Measurements from ENCODE around the gene LRRC51.

DNA sequence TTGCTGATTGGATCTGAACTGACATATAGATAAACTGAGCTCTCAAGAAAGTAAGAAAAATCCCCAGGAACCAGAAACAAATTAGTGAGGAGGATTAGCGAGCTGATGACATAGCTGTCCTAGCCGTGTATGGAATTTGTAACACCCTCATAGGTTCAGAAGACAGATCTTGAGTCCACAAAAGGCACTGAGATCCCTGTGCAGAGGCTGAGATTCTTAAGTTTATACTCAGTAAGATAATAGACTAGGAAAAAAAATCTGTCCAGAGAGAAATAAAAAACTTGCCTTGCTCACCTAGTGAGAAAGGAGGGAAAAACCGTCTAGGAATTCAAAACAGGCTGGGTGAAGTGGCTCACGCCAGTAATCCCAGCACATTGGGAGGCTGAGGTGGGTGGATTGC is 4.9 kb upstream of the LRRC51 start:
- TF ChIP-seq POLR2AphosphoS5 (IDR thresholded peaks at IDR 0.05) (no peak), POLR2A (IDR thresholded peaks at IDR 0.05; ENCODE audit: low read depth) (no peak), EP300 (IDR thresholded peaks at IDR 0.05) (no peak)
- TF ChIP-seq, protein P1, sequence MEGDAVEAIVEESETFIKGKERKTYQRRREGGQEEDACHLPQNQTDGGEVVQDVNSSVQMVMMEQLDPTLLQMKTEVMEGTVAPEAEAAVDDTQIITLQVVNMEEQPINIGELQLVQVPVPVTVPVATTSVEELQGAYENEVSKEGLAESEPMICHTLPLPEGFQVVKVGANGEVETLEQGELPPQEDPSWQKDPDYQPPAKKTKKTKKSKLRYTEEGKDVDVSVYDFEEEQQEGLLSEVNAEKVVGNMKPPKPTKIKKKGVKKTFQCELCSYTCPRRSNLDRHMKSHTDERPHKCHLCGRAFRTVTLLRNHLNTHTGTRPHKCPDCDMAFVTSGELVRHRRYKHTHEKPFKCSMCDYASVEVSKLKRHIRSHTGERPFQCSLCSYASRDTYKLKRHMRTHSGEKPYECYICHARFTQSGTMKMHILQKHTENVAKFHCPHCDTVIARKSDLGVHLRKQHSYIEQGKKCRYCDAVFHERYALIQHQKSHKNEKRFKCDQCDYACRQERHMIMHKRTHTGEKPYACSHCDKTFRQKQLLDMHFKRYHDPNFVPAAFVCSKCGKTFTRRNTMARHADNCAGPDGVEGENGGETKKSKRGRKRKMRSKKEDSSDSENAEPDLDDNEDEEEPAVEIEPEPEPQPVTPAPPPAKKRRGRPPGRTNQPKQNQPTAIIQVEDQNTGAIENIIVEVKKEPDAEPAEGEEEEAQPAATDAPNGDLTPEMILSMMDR (IDR thresholded peaks at IDR 0.05) = no peak
